GM18907 (cell line): Measurements from ENCODE around the gene SNPH.
"Not testable (repeated sequence)": the region's sequence is repeated elsewhere in the genome, so short reads cannot be mapped to it uniquely, and the experiment has no call there.

Experiments
- ATAC-seq: cut with Tn5 transposase; IDR thresholded peaks from one replicate; pipeline ENCODE4 v1.9.1; 2021; ENCODE audit warnings: mild to moderate bottlenecking, moderate library complexity; ENCODE audit not compliant: unreplicated experiment

The SNPH gene

DNA sequence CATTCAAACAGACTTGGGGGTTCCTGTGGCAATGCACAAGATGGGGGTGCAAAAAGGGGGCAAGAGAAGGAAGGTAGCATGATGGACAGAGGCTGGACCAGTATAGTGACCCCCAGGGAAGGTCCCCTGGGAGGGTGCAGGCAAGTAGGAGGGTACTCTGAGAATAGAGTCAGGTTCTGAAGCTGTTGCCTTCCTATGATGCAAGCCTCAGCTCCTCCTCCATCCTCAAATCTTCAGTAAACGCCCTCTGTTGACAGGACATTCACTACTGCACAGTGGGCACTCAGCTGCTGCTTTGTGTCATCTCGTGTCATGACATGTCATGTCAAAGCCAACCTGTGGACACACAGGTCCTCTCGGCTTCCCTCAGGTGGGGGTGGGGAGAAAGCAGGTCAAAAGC, 68.7 kb downstream of the SNPH start:
- no peak for ATAC-seq

DNA sequence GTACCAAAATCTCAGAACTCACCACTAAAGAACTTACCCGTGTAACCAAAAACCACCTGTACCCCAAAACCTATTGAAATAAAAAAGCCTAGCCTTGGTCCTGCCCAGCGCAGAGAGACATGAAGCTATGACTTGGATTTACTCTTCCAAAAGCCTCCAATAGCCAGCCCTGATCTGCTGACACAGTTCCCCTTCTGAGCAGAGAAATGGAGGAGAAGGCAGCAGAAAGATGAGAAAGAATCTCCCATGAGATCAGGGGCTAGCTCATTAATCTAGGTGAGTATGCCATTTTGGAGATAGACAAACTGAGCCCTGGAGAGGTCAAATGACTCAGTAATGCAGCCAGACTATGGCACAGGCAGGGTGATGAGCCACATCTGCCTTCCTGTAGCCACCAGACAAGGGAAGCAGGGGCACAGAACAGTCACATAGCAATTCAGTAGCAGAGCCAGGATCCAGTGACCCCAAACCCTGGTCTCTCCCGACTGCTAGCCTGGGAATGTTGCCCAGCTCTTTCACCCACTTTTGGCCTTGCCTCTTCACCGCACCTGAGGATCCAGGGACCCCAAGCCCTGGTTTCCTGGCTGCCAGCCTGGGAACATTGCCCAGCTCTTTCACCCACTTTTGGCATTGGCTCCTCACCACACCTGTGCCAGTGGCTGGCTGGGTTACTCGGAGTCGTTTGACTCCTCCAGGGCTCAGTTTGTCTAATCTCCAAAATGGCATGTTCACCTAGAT, 70.0 kb downstream of the SNPH start:
- no peak for ATAC-seq

DNA sequence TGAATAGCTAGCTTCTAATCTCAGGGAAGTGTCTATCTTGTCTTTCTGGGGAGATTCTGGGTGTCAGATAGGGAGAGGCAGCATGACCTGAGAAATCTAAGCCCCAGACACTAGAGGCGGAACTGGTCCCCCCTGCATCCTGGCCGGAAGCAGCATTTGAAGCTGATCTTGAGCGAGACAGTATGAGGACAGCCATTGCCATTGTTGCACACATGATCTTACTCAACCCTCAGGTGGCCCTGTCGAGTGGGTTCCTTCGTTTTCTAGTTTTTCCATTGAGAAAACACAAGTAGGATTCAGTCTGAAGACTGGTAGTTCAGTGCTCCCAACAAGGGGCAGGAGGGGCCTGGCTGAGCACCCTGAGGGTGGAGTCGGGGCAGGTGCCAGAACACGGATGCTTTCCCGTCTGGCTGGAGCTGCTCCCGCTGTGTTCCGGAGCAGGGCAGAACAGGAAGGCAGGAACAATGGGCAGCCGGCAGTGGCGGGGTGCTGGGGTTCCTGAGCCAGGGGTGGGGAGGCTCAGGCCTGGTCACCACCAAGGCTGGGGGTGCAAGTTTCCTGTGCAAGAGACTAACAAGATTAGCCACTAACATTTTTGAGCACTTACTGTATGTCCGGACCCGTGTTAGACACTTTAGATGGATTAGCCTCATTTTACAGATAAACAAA, 70.7 kb downstream of the SNPH start:
- no peak for ATAC-seq

DNA sequence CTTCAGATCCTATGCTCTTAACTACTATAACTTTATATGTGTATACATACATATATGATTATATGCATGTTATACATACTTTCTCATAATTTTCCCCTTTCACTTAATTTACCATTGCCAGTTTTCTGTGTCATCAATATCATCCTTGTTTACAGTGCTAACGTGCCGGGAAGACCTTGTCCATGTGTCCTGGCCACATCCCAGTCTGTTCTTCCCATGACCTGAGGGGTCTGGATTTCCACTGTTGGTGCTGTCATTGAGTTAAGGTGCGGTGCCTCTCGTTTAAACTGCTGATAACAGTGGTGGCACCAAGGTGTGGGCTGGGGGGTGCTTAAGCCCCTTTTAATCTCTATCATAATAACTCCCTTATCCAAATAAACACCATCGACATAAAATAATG, 71.3 kb downstream of the SNPH start:
- no peak for ATAC-seq

DNA sequence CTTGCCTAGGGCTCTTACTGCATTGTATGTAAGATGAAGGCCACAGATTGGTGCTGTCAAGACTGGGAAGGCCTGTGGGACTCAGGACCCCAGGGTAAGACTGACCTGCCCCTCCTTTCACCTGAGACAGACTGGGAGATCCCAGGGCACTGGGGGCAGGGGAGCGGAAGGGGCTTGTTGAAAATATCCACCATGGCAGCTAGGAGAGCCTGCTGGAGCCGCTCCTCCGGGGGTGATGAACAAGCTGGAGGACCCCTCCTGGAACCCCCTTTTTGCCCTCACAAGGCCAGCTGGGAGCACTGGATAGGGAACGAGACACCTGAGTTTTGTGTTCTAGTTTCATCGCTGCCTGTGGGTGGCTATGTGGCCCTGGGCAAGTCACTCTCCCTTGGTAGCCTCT, 72.0 kb downstream of the SNPH start:
- no peak for ATAC-seq

DNA sequence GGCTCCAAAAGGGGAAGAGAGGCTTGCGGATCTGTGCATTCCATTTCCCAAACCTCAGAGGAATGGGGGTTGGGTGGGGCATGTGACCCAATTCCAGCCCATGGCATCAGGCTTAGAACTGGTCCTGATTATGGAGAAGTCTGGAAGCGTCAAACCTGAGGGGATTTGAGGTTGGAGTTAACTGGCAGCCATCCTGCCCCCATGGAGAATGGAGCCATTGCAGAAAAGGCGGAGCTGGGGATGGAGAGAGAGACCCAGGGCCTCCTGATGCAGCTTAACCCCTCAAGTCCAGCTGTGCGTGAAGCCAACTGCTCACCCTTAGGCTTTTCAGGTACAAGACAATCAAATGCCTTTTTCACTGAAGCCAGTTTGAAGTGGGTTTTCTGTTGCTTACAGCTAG, 72.7 kb downstream of the SNPH start:
- no peak for ATAC-seq

DNA sequence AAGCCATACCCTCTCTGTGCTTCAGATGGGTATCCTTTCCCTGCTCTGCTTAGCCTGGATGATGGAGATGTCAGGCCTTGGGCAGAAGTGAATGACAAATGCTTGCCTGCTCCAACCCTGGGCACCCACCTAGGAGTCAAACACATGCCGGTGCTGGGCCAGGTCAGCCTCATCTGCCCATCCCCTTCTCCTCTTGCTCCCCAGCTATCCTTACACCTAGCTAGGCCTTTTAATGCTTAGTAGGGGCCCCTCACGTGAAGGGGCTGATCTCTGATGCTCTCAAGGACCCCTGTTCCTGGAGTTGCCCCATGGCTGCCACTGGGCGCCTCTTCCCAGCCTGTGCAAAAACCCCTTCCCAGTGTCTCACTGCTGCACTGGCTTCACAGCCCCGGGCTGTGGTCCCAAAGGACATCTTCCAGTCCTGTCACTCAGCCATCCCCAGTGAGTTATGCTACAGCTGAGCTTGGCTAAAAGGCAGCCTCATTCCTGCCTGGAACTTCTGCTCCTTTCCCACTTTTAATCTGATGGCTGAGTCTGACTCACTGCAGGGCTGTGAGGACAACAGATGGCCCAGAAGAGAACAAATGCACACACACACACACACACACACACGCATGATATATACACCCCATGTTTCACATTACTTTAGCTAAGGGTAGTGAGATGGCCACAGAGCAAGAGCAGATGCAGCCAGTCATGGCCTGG, 75.6 kb downstream of the SNPH start:
- ATAC-seq = no peak

DNA sequence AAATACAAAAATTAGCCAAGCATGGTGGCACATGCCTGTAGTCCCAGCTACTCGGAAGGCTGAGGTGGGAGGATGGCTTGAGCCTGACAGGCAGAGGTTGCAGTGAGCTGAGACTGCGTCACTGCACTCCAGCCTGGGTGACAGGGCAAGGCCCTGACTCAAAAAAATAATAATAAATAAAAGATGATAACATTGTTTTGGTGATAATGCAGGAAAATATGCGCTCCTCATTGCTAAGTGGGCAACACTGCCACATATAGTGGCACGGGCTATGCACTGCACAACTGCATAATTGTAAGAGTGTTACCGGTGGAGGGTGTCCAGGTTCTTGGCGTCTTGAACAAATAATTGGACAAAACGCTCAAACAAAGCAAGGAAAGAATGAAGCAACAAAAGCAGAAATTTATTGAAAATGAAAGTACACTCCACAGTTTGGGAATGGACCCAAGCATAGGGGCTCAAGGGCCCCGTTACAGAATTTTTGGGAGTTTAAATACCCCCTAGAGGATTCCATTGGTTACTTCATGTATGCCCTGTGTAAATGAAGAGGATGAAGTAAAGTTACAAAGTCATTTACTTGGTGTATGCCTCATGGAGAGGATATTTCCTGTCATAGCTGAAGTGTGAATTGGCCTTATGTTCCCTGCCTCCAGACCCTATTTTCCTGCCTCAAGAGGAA, 77.5 kb downstream of the SNPH start:
- not testable (repeated sequence) for ATAC-seq

DNA sequence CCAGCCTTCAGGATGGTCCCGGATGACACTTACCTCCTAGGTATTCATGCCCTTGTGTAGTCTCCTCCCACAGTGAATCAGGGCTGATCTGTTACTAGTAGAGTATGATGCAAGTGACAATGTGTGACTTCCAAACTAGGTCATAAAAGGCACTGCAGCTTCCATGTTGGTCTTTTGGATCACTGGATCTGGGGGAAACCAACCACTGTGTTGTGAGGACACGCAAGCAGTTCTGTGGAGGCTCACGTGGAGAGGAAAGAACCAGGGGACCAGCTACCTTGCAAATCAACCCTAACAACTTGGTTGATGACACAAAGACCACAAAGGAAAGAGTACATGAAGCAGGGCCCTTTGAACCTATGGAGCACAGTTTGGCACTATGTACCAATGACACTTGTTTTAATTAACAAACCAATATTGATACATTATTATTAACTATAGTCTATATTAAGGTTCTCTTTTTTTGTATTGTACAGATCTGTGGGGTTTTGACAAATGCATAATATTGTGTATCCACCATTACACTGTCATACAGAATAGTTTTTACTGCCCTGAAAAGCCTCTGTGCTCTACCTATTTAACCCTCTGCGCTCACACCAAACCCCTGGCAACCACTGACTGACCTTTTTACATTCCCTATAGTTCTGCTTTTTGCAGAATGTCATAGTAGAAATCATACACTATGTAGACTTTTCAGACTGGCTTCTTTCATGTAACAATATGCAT, 79.1 kb downstream of the SNPH start:
- no peak for ATAC-seq

DNA sequence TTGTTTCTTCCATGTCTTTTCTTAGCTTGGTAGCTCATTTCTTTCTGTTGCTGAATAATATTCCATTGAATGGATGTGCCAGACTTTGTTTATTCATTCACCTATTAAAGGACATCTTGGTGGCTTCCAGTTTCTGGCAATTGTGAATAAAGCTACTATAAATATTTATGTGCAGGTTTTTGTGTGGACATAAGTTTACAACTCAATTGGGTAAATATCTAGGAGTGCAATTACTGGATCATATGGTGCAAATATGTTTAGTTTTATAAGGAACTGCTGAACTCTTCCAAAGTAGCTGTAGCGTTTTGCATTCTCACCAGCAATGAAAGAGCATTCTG, 79.6 kb downstream of the SNPH start:
- ATAC-seq = no peak

DNA sequence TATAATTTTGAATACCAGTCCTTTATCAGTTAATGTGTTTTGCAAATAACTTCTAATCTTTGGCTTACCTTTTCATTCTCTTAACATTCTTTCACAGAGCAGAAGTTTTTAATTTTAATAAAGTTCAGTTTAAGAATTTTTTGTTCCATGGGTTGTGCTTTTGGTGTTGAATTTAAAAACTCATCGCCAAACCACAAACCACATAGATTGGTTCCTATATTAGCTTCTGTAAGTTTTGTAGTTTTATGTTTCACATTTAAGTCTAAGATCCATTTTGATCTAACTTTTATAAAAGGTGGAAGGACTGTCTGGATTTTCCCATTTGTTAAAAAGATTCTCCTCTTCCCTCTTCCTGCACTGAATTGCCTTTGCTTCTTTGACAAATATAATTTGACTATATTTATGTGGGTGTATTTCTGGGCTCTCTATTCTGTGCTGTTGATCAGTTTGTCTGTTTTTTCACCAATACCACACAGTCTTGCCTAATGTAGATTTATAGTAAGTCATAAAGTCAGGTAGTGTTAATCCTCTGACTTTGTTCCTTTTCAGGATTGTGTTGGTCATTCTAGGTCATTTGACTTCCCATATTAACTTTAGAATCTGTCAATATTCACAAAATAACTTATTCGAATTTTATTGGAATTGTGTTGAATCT, 80.3 kb downstream of the SNPH start:
- ATAC-seq = no peak

DNA sequence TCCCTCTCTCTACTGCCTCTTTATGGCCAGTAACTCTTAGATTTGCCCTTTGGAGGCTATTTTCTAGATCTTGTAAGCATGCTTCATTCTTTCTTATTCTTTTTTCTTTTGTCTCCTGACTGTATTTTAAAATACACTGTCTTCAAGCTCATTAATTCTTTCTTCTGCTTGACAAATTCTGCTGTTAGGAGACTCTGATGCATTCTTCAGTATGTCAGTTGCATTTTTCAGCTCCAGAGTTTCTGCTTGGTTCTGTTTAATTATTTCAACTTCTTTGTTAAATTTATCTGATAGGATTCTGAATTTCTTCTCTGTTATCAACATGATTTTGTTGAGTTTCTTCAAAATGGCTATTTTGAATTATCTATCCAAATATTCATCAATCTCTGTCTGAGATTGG, 87.9 kb downstream of the SNPH start:
- no peak for ATAC-seq

DNA sequence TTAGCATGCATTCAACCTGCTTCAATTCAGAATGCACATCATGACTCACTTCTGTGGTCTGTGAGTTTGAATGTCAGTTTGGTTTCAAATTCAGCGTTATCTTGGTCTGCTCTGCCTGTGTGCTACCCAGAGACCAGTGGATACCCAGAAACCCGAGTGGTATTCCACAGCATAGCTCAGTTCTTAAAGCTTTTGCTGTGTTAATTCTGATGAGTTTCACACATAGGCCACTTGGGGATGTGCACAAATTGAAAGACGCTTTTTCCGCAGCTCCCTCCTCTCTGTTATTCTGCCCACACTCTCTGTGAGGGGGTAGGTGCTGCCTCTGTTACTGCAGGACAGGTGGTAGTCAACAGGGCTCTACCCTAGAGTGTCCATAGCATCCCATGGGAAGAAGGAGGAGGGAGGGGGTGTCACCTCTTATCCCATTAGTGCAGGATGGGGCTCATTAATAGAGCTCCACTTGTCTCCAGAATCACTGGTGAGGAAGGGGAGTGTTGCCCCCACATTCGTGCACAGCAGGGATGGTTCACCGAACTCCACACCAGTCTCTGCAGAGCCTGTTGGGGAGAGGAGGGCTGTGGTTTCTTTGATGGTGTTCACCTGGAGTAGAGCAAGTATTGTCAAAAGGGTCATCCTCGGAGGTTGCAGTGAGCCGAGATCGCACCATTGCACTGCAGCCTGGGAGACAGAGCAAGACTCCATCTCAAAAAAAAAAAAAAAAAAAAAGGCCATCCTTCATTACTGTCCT, 92.0 kb downstream of the SNPH start:
- ATAC-seq = no peak
